ENCODE data around the gene DYNC1I1. TPM values are rescaled to one million over a fixed set of nuclear protein-coding genes. Genes with fewer than 3 reads are reported as not detected.

The DYNC1I1 gene
- total RNA-seq, 1 donor from 2014 or later: not detected

DNA sequence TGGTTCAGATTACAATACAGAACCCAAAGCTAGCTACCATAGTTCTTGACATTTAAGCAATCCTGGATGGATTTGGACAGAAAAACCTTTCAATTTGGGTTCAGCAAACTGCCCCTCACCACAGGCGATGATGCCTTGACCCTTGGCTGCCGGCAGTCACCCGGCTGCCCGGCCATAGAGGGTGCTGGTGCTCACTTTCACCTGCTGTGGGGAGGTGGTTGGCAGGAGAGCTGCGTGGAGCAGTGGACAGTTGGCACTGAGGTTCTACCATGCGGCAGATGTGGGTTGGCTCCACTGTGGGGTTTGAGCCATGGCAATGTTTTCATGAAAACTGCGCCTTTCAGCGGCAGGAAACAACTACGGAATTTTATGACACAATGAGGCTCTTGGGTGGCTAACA, 99.5 kb downstream of the DYNC1I1 start:
- TF ChIP-seq, protein P1, sequence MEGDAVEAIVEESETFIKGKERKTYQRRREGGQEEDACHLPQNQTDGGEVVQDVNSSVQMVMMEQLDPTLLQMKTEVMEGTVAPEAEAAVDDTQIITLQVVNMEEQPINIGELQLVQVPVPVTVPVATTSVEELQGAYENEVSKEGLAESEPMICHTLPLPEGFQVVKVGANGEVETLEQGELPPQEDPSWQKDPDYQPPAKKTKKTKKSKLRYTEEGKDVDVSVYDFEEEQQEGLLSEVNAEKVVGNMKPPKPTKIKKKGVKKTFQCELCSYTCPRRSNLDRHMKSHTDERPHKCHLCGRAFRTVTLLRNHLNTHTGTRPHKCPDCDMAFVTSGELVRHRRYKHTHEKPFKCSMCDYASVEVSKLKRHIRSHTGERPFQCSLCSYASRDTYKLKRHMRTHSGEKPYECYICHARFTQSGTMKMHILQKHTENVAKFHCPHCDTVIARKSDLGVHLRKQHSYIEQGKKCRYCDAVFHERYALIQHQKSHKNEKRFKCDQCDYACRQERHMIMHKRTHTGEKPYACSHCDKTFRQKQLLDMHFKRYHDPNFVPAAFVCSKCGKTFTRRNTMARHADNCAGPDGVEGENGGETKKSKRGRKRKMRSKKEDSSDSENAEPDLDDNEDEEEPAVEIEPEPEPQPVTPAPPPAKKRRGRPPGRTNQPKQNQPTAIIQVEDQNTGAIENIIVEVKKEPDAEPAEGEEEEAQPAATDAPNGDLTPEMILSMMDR (IDR thresholded peaks at IDR 0.05; ENCODE audit: insufficient read depth, low read length, severe bottlenecking): no peak
- Histone ChIP-seq H3K4me3 (ENCODE audit: low read depth, low read length) (no peak overlapping the region), H3K36me3 (ENCODE audit: control insufficient read depth, insufficient read depth, low read length) (no peaks in the 10 kb centered on the region), H3K27me3 (ENCODE audit: control insufficient read depth, insufficient read depth, low read length) (peaks cover 2% of the 10 kb centered on the region)
- DNase-seq (ENCODE audit: low read depth) (no peak), FAIRE-seq (no peak)

DNA sequence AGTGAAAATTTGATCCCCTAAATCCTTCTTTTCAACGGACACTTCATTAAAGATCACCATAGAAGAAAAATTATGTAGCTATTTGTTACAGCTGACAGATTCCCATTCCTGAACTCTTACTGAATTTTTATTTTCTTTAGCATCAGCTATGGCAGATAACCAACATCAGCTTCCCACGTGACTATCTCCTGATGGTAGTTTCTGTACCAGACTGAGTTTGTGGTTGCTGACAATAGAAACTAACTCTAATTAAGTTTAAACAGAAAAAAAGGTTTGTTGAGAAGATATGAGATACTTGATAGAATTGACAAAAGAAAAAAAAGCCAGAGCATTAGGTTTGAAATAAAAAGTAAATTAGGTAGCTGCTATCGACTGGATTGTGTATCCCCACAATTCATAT, 101.8 kb downstream of the DYNC1I1 start:
- no peak for FAIRE-seq
- TF ChIP-seq, protein P1 (IDR thresholded peaks at IDR 0.05; ENCODE audit: insufficient read depth, low read length, severe bottlenecking): no peak

DNA sequence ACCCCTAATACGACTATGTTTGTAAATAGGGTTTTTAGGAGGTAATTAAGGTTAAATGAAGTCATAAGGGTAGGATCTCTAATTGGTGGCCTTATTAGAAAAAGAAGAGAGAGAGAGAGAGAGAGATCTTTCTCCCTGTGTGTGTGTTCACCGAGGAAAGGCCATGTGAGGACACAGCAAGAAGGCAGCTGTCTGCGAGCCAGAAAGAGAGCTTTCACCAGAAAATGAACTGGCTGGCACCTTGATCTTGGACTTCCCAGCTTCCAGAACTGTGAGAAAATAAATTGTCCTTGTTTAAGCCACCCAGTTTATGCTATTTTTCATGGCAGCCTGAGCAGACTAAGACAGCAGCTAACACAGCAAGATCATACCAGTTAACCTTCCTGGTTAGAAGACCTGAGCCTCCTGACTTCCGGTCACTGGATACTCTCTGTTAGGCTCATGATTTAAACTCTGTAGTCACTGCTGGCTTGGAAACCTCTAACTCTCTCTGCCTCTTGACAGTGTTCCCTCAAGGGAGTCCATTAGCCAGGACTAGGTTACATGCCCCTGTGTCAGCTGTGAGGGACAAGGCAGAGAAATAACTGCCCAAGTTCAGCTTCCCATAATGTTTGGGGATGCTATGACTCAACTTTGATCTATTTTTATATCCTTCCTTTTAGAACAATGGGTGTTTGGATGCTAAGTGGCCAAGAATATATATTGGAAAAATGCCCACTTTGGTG, 102.3 kb downstream of the DYNC1I1 start:
- Histone ChIP-seq H3K27me3 (ENCODE audit: control insufficient read depth, insufficient read depth, low read length) (peaks cover 3% of the 10 kb centered on the region), H3K36me3 (ENCODE audit: control insufficient read depth, insufficient read depth, low read length) (no peaks in the 10 kb centered on the region), H3K4me3 (ENCODE audit: low read depth, low read length) (no peak overlapping the region)
- DNase-seq (ENCODE audit: low read depth) (no peak), FAIRE-seq (no peak)
- TF ChIP-seq, protein P1 (IDR thresholded peaks at IDR 0.05; ENCODE audit: insufficient read depth, low read length, severe bottlenecking): no peak

More for the DNA sequence above, 101.8 kb downstream of the DYNC1I1 start:
- Histone ChIP-seq H3K27me3 (ENCODE audit: control insufficient read depth, insufficient read depth, low read length) (peaks cover 3% of the 10 kb centered on the region), H3K36me3 (ENCODE audit: control insufficient read depth, insufficient read depth, low read length) (no peaks in the 10 kb centered on the region), H3K4me3 (ENCODE audit: low read depth, low read length) (no peak overlapping the region)
- no peak for DNase-seq (ENCODE audit: low read depth)

DNA sequence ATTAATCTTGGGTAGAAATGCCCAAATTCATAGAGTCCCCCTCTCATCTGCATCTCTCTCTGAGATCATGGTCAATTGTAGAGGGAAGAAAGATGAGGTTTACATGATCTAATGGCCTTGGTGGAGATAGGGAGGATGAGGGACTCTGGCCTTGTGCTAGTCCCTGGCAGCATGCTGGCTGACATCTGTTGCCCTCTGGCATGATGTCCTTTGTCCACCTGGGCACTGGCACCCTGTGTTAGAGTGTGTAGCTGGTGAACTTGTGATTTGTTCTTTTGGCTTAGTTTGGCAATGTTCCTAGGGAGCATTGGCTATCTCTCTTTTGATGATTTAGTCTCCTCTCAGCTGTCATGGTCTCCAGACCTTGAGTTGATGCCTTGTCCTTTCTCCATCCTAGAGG, 103.2 kb downstream of the DYNC1I1 start:
- Histone ChIP-seq H3K27me3 (ENCODE audit: control insufficient read depth, insufficient read depth, low read length) (peaks cover 3% of the 10 kb centered on the region), H3K36me3 (ENCODE audit: control insufficient read depth, insufficient read depth, low read length) (no peaks in the 10 kb centered on the region), H3K4me3 (ENCODE audit: low read depth, low read length) (no peak overlapping the region)
- TF ChIP-seq, protein P1 (IDR thresholded peaks at IDR 0.05; ENCODE audit: insufficient read depth, low read length, severe bottlenecking): no peak
- FAIRE-seq (peak; percentile 84), DNase-seq (ENCODE audit: low read depth) (no peak)

DNA sequence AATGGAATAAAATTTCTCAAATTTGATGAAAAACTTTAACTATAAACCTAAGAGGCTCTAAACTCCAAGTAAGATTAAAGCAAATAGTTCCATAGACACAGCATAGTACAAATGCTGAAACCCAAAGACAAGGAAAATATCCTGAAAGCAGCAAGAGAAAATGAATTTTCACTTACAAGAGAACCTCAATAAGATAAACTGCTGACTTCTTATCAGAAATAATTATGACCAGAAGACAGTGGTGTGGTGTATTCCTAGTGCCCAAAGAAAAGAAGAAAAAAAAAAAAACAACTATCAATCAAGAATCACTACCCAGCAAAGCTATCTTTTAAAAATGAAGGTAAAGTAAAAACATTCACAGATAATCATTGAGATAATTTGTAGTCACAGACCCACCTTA, 106.3 kb downstream of the DYNC1I1 start:
- Histone ChIP-seq H3K4me3 (ENCODE audit: low read depth, low read length) (no peak overlapping the region), H3K36me3 (ENCODE audit: control insufficient read depth, insufficient read depth, low read length) (no peaks in the 10 kb centered on the region), H3K27me3 (ENCODE audit: control insufficient read depth, insufficient read depth, low read length) (peaks cover 1% of the 10 kb centered on the region)
- FAIRE-seq (no peak), DNase-seq (ENCODE audit: low read depth) (no peak)
- TF ChIP-seq, protein P1 (IDR thresholded peaks at IDR 0.05; ENCODE audit: insufficient read depth, low read length, severe bottlenecking): no peak

DNA sequence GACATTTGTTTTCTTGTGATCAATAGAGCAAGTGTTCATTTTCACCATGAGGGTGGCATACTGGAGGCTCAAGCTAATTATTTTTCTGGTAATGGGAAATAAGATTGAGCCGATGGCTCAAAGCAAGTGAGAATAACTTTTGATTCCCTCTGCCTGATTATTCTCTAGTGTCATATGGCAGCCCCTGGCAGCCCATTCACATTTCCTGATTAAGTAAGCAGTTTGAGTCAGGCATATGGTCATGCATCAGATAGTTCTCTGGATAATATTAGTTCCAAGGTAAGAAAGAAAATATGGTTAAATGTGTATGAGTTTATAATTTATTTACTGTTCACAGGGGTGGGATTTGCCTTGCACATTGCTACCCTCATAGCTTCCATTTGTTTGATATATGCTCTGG, 109.2 kb downstream of the DYNC1I1 start:
- Histone ChIP-seq H3K27me3 (ENCODE audit: control insufficient read depth, insufficient read depth, low read length) (peaks cover 1% of the 10 kb centered on the region), H3K4me3 (ENCODE audit: low read depth, low read length) (no peak overlapping the region), H3K36me3 (ENCODE audit: control insufficient read depth, insufficient read depth, low read length) (no peaks in the 10 kb centered on the region)
- DNase-seq (ENCODE audit: low read depth): no peak
- no peak for FAIRE-seq
- TF ChIP-seq, protein P1 (IDR thresholded peaks at IDR 0.05; ENCODE audit: insufficient read depth, low read length, severe bottlenecking): no peak

Measured in bronchial epithelial cell (primary cell).